ENCODE results near the gene TANGO2. TPM values are rescaled to one million over a fixed set of nuclear protein-coding genes. Genes with fewer than 3 reads are reported as not detected.

The TANGO2 gene
- total and polyA plus RNA-seq, 9 of the 15 experiments (the other 6 are each of a cell fraction or from before 2014, with no cell fraction given): 15.5 to 94.9 (median 70.1) TPM

GRCh38 chr22:20009018-20009491, 11.9 kb upstream of the TANGO2 start (continued):
- TF ChIP-seq MNT (conservative IDR thresholded peaks at IDR 0.05): no peak
- TF ChIP-seq LARP7 (IDR thresholded peaks at IDR 0.05): no peak
- TF ChIP-seq XRCC3 (IDR thresholded peaks at IDR 0.05): no peak
- no peak for TF ChIP-seq ZNF518B (CRISPR knock-in tag; IDR thresholded peaks at IDR 0.05)
- no peak for TF ChIP-seq USF2 (CRISPR knock-in tag; IDR thresholded peaks at IDR 0.05)
- TF ChIP-seq HINFP (tag; conservative IDR thresholded peaks at IDR 0.05; ENCODE audit: low read depth): no peak
- no peak for TF ChIP-seq PRMT5 (CRISPR knock-in tag; IDR thresholded peaks at IDR 0.05)
- TF ChIP-seq ZNF318 (IDR thresholded peaks at IDR 0.05; ENCODE audit: borderline replicate concordance in 1 of 2, low read depth in 1 of 2): no peak
- no peak for TF ChIP-seq GMEB1 (CRISPR knock-in tag; IDR thresholded peaks at IDR 0.05)

Measured in K562 (cell line).